SK-N-MC (cell line): ENCODE data around the gene KDM7A.

Experiments used
- DNase-seq: peaks from one replicate; pipeline ENCODE4 v3.0.0-alpha.2; 2011; ENCODE audit warnings: low read depth, low spot score
- H3K27ac ChIP-seq: fragments of 200-600 bp; sonication (generic); 2 replicates; pipeline ENCODE4 v1.5.1; 2016; ENCODE audit warnings: mixed run types
- H3K36me3 ChIP-seq: fragments of 200-600 bp; sonication (generic); 2 replicates; pipeline ENCODE4 v1.6.1; 2017; ENCODE audit warnings: antibody characterized with exemption, low read length, mixed read lengths; ENCODE audit not compliant: insufficient read depth
- H3K4me3 ChIP-seq: fragments of 200-600 bp; sonication (generic); 2 replicates; pipeline ENCODE4 v1.5.1; 2016
- H3K9ac ChIP-seq: fragments of 200-600 bp; sonication (generic); 2 replicates; pipeline ENCODE4 v1.8.0; 2017; ENCODE audit warnings: mixed run types, mixed read lengths; ENCODE audit not compliant: insufficient read length
- H3K9me3 ChIP-seq: fragments of 200-600 bp; sonication (generic); 2 replicates; pipeline ENCODE4 v1.6.1; 2017; ENCODE audit warnings: low read depth, mild to moderate bottlenecking, antibody characterized with exemption, low read length, moderate library complexity, mixed read lengths
- EZH2 ChIP-seq: fragments of 200-600 bp; sonication (generic); IDR thresholded peaks from one replicate; pipeline ENCODE4 v1.6.1; 2017; ENCODE audit warnings: antibody characterized with exemption
- FOXP2 ChIP-seq: optimal IDR thresholded peaks from 2 replicates; pipeline ENCODE3; 2011; ENCODE audit warnings: mild to moderate bottlenecking, moderate library complexity; ENCODE audit not compliant: insufficient read depth; ENCODE audit errors: extremely low read length, control extremely low read depth
- POLR2AphosphoS5 ChIP-seq: IDR thresholded peaks from 2 replicates; pipeline ENCODE4 v1.6.1; 2012; ENCODE audit warnings: mild to moderate bottlenecking, low read depth, low read length, borderline replicate concordance

Gene KDM7A

DNA sequence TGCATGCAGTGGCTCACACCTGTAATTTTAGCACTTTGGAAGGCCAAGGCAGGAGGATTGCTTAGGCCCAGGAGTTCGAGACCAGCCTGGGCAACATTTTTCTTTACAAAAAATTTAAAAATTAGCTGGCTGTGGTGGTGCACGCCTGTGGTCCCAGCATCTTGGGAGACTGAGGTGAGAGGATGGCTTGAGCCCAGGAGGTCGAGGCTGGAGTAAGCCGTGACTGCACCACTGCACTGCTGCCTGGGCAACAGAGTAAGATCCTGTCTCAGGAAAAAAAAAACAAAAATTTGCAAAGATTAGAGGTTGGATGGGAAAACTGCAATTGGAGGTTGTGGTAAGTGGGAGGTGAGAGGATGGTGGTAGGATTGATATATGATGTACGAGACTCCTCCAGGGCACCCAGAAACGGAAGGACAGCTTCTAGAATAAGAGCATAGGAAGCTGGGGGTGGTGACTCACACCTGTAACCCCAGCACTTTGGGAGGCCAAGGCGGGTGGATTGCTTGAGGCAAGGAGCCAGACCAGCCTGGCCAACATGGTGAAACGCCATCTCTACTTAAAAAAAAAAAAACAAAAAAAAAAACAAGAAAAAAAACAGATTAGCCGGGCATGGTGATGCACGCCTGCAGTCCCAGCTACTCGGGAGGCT, 94.9 kb downstream of the KDM7A start:
- DNase-seq, result no peak
- Histone ChIP-seq H3K9ac (no peak overlapping the region), H3K4me3 (no peak overlapping the region), H3K9me3 (no peaks in the 10 kb centered on the region), H3K27ac (no peak overlapping the region), H3K36me3 (0 out of 2 replicates have a peak, but pooled peaks cover 3% of the 10 kb centered on the region)
- TF ChIP-seq FOXP2 (no peak), EZH2 (no peak), POLR2AphosphoS5 (no peak)

DNA sequence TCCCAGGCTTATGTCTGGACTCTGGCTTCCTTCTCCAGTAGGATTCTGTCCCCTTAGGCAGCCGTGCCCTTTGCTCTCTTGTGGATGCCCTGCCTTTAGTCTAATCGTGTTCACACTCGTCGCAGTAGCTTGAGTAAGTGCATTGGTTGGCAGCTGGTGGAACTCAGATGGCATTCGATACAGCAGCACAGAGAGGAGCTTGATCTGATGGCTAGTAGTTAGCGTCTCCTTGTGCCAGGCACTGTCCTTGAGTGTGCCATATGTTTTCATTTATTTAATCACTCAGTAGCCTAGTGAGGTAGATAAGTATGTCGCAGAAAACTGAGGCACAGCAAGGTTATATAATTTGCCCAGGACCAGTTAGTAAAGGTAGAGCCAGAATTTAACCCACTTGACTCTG, 95.9 kb downstream of the KDM7A start:
- Histone ChIP-seq H3K36me3 (0 out of 2 replicates have a peak, but pooled peaks cover 2% of the 10 kb centered on the region), H3K9me3 (no peaks in the 10 kb centered on the region), H3K27ac (no peak overlapping the region), H3K4me3 (no peak overlapping the region), H3K9ac (no peak overlapping the region)
- TF ChIP-seq FOXP2, result no peak
- TF ChIP-seq EZH2, result no peak
- no peak for TF ChIP-seq POLR2AphosphoS5
- DNase-seq, result no peak

DNA sequence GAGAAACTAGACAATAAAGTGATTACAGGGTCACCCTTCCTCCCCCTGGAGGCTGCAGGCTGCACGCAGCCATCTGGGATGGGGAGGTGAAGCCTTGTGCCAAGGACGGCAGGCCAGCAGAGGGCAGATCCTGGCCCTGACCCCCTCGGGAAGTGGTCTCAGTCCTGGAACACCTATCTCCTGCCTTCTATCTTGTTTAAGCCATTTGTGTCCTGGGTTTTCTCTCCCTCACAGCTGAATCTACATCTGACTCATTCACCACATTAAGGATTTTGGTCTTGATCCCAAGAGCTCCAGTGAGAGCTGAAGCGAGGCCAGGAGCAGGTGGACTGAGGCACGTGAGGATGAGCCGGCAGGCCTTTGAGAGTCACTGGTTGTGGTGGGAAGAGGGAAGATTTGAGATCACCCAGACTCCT, 97.7 kb downstream of the KDM7A start:
- no peak for DNase-seq

DNA sequence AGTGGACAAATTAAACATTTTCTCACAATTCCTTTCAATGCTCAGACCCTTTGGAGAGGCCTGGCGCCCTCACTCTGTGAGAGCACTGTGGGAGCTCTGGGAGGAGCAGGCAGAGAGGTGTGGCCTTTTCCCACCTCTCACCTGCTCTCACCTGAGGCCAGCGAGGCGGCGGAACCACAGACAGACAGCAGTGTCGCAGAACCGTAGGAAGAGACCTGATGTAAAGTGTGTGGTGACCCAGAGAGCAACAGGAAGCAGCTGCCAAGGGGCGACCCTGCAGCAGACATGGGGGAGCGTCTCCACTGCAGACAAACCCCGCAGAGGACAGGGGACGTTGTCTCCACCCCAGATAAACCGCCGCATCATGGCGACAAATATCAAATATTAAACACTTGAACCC, 98.4 kb downstream of the KDM7A start:
- no peak for DNase-seq
- Histone ChIP-seq H3K4me3 (no peak overlapping the region), H3K27ac (no peak overlapping the region), H3K9ac (no peak overlapping the region), H3K36me3 (no peaks in the 10 kb centered on the region), H3K9me3 (no peaks in the 10 kb centered on the region)
- TF ChIP-seq FOXP2 (no peak), EZH2 (no peak), POLR2AphosphoS5 (no peak)

More for the DNA sequence above, 97.7 kb downstream of the KDM7A start:
- Histone ChIP-seq H3K27ac (no peak overlapping the region), H3K9me3 (no peaks in the 10 kb centered on the region), H3K9ac (no peak overlapping the region), H3K4me3 (no peak overlapping the region), H3K36me3 (no peaks in the 10 kb centered on the region)
- TF ChIP-seq POLR2AphosphoS5, result no peak
- TF ChIP-seq FOXP2, result no peak
- no peak for TF ChIP-seq EZH2

DNA sequence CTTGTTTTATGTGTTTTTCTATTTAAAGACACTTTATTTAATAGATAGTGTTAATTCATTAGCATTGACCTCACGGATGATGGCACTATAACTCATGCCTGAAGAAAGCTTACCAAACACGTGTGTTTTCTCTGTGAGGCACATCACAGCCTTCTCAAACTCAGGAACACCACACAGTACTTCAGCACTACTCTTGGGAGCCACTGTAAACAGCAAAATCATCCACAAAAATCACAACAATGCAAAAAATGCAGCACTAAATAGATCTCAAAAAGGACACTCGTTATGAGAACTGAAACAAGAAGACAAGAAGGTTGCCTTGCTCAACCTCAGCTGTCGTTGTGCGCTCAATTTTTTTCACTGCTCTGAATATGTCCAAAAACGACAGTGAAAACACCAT, 102.0 kb downstream of the KDM7A start:
- TF ChIP-seq FOXP2, result no peak
- TF ChIP-seq POLR2AphosphoS5, result no peak
- no peak for TF ChIP-seq EZH2
- no peak for DNase-seq
- Histone ChIP-seq H3K4me3 (no peak overlapping the region), H3K27ac (no peak overlapping the region), H3K9me3 (no peaks in the 10 kb centered on the region), H3K36me3 (no peaks in the 10 kb centered on the region), H3K9ac (no peak overlapping the region)

DNA sequence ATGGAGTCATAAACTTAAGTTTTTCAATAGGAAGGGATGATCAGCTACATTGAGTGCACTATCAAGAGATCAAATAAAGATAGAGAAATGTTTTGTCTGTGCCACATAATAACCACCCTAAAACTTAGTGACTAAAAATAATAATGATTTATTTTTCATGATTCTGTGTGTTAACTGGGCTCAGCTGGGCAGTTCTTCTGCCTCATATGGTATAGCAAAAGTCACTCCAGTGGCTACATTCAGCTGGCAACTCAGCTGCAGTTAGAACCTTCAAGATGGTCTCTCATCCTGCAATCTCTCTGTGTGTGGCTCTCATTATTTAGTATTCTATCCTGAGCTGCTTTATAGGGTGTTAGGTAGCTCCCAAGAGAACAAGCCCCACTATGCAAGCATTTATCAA, 106.2 kb downstream of the KDM7A start:
- H3K27ac ChIP-seq, result no peak overlapping the region
- H3K9ac ChIP-seq, result no peak overlapping the region
- no peak for TF ChIP-seq EZH2
- no peak for TF ChIP-seq FOXP2
- no peak for TF ChIP-seq POLR2AphosphoS5
- no peaks in the 10 kb centered on the region for H3K9me3 ChIP-seq
- DNase-seq, result no peak
- no peak overlapping the region for H3K4me3 ChIP-seq
- H3K36me3 ChIP-seq, result no peaks in the 10 kb centered on the region

DNA sequence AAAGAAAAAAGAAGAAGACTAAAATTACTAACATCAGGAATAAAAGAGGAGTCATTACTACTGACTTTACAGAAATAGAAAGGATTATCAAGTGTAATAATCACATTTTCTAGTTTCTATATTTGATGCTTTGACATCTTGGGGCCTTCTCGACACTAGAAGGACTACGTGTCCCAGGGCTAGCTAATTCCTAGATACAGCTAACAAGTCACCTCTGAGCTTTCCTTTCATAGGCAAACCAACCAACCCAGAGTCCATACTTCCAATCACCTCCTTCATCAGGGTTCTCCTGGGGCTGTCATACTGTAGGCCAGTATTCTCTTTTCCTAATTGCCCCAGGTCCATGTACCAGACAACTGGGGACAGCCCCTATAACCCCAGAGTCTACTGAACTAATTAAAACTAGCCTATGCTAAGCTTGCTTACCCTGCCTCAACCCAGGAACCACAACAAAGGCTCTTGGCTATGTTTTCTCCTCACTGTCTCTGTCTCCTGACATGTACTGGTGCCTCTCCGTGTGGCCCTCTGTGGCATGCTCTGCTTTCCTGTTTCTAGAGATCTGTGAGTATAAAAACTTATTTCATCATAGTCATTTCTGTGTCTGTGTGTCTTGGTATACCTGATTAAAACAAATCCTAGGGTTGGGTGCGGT, 107.4 kb downstream of the KDM7A start:
- no peak overlapping the region for H3K4me3 ChIP-seq
- TF ChIP-seq FOXP2 (no peak), EZH2 (no peak), POLR2AphosphoS5 (no peak)
- no peak overlapping the region for H3K27ac ChIP-seq
- H3K9ac ChIP-seq, result no peak overlapping the region
- no peak for DNase-seq
- H3K36me3 ChIP-seq, result no peaks in the 10 kb centered on the region
- no peaks in the 10 kb centered on the region for H3K9me3 ChIP-seq

DNA sequence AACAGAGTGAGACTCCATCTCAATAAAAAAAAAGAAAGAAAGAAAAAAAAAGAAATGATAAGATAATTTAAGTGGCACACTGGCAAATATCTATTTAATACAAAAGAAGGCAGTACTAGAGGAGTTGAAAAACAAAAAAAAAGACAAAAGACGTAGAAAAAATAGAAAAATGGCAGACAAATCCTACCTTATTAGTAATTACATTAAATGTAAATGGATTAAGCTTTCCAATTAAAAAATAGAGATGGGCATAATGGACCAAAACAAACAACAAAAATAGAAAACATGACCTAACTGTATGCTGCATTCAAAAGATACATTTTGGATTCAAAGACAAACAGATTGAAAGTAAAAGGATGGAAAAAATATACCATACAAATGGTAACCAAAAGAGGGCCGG, 108.8 kb downstream of the KDM7A start:
- Histone ChIP-seq H3K27ac (no peak overlapping the region), H3K9me3 (no peaks in the 10 kb centered on the region), H3K4me3 (no peak overlapping the region), H3K9ac (no peak overlapping the region), H3K36me3 (no peaks in the 10 kb centered on the region)
- TF ChIP-seq FOXP2 (no peak), POLR2AphosphoS5 (no peak), EZH2 (no peak)
- DNase-seq, result no peak

DNA sequence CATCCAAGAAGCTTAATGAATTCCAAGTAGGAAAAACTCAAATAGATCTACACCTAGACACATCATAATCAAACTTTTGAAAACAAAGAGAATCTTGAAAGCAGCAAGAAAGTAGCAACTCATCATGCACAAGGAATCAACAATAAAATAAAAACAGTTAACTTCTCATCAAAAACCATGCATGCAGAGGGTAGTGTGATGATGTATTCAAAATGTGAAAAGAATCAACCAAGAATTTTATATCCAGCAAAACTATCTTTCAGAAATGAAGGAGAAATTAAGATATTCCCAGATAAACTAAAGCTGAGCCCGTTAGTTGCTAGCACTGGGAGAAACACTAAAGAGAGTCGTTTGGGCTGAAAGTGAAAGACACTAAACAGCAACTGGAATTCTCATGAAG, 109.7 kb downstream of the KDM7A start:
- H3K9ac ChIP-seq, result no peak overlapping the region
- no peak overlapping the region for H3K27ac ChIP-seq
- DNase-seq, result no peak
- no peak for TF ChIP-seq FOXP2
- no peak for TF ChIP-seq EZH2
- TF ChIP-seq POLR2AphosphoS5, result no peak
- H3K4me3 ChIP-seq, result no peak overlapping the region
- no peaks in the 10 kb centered on the region for H3K9me3 ChIP-seq
- no peaks in the 10 kb centered on the region for H3K36me3 ChIP-seq
